Parathyroid adenoma (tissue), 2 donors: ENCODE measurements around the gene TACC3.

Source experiments
- H2AFZ ChIP-seq: fragments of 300-600 bp; sonication (generic); one replicate; pipeline ENCODE4 v1.7.0; 2017; ENCODE audit warnings: antibody characterized with exemption, mild to moderate bottlenecking
- H3K27ac ChIP-seq: fragments of 300-600 bp; sonication (generic); one replicate; pipeline ENCODE4 v1.7.0; 2017
- H3K27me3 ChIP-seq: fragments of 300-600 bp; sonication (generic); one replicate; pipeline ENCODE4 v1.7.0; 2017; ENCODE audit warnings: low read length; ENCODE audit not compliant: control insufficient read depth, insufficient read depth
- H3K36me3 ChIP-seq: fragments of 300-600 bp; sonication (generic); one replicate; pipeline ENCODE4 v1.7.0; 2017; ENCODE audit warnings: low read length; ENCODE audit not compliant: control insufficient read depth, insufficient read depth
- H3K4me1 ChIP-seq: fragments of 300-600 bp; sonication (generic); one replicate; pipeline ENCODE4 v1.7.0; 2017; ENCODE audit warnings: control low read depth
- H3K4me2 ChIP-seq: fragments of 300-600 bp; sonication (generic); one replicate; pipeline ENCODE4 v1.7.0; 2017; ENCODE audit warnings: low read length
- H3K4me3 ChIP-seq: fragments of 300-600 bp; sonication (generic); one replicate; pipeline ENCODE4 v1.7.0; 2017; ENCODE audit warnings: low read depth, low read length
- H3K79me2 ChIP-seq: fragments of 300-600 bp; sonication (generic); one replicate; pipeline ENCODE4 v1.7.0; 2017; ENCODE audit warnings: control low read depth
- H3K9ac ChIP-seq: fragments of 300-600 bp; sonication (generic); one replicate; pipeline ENCODE4 v1.7.0; 2017; ENCODE audit warnings: mild to moderate bottlenecking
- H3K9me3 ChIP-seq: fragments of 300-600 bp; sonication (generic); one replicate; pipeline ENCODE4 v1.7.0; 2017; ENCODE audit warnings: low read length; ENCODE audit not compliant: control insufficient read depth
- TF ChIP-seq, protein P1 (sequence below): fragments of 300-600 bp; sonication (generic); IDR thresholded peaks from one replicate; pipeline ENCODE4 v1.7.0; 2017; ENCODE audit warnings: antibody characterized with exemption, mild to moderate bottlenecking
- donor health status: primary hyperparathyroidism.

The TACC3 gene

GRCh38 chr4:1756893-1757779, 35.8 kb downstream of the TACC3 start:
- H3K4me2 ChIP-seq: no peak overlapping the region
- TF ChIP-seq, protein P1, sequence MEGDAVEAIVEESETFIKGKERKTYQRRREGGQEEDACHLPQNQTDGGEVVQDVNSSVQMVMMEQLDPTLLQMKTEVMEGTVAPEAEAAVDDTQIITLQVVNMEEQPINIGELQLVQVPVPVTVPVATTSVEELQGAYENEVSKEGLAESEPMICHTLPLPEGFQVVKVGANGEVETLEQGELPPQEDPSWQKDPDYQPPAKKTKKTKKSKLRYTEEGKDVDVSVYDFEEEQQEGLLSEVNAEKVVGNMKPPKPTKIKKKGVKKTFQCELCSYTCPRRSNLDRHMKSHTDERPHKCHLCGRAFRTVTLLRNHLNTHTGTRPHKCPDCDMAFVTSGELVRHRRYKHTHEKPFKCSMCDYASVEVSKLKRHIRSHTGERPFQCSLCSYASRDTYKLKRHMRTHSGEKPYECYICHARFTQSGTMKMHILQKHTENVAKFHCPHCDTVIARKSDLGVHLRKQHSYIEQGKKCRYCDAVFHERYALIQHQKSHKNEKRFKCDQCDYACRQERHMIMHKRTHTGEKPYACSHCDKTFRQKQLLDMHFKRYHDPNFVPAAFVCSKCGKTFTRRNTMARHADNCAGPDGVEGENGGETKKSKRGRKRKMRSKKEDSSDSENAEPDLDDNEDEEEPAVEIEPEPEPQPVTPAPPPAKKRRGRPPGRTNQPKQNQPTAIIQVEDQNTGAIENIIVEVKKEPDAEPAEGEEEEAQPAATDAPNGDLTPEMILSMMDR: no peak

DNA sequence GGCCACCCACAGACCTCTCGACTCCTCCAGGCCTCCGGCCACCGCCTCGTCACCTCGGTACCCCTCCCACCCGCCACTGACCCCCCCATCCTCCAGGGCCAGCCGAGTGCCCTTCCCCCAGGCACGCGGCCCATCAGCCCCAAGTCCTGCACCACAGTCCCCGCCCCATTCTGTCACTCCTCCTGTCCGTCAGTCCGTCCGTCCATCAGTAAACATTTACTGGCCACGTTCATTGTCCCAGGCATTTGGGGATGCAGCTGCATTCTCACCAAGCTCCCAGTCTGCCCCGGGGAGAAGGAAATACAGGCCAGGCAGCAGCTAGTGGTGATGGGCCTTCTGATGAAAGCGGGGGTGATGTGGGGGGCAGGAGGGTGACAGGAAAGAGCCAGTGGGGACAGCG, 36.5 kb downstream of the TACC3 start:
- no peak overlapping the region for H3K27ac ChIP-seq

More at GRCh38 chr4:1756893-1757779, 35.8 kb downstream of the TACC3 start:
- Histone ChIP-seq H3K9ac (no peak overlapping the region), H3K4me3 (no peak overlapping the region), H3K27me3 (no peaks in the 10 kb centered on the region), H3K36me3 (no peaks in the 10 kb centered on the region), H3K9me3 (no peaks in the 10 kb centered on the region), H3K27ac (no peak overlapping the region), H3K4me1 (no peaks in the 10 kb centered on the region), H3K79me2 (no peaks in the 10 kb centered on the region), H2AFZ (no peak overlapping the region)

DNA sequence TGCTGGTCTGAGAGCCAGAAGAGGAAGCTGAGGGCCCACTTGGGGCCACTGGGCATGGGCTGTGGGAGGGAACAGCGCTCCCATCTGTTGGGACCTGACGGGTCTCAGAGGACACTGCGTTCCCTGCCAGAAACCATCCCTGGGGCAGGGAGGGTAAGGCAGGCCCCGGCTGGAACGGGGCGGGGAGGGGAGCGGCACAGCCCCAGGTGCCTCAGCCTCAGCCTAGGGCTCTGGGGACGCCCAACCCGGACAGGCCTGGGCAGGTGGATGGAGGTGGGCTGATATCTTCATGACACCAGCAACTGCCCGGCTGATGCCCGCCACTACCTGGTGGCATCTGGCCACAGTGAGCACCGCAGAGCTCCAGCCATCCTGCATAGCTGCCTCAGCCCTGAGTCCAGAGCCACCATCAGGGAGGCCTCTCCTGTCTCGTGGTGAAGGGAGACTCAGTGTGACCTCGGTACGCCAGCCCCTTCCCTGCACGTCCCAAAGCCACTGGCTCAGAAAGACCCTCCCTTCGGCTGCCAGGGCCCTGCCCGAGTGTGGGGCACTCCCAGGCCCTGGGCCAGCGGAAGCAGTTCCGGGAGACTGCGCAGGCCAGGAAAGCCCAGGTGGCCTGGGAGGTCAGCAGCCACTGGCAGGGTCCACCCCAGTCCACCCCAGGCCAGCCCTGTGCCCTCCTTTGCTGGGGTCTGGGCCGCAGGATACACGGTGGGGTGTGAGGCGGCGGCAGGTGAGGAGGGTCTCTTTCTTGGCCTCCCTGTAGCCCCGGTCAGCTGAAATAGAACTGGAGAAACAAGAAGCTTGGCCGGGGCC, 37.2 kb downstream of the TACC3 start:
- no peak overlapping the region for H3K4me3 ChIP-seq
- no peak overlapping the region for H2AFZ ChIP-seq
- H3K9ac ChIP-seq: no peak overlapping the region
- TF ChIP-seq, protein P1: no peak
- no peak overlapping the region for H3K27ac ChIP-seq
- no peaks in the 10 kb centered on the region for H3K4me1 ChIP-seq
- no peaks in the 10 kb centered on the region for H3K36me3 ChIP-seq
- H3K27me3 ChIP-seq: no peaks in the 10 kb centered on the region
- no peaks in the 10 kb centered on the region for H3K9me3 ChIP-seq
- no peaks in the 10 kb centered on the region for H3K79me2 ChIP-seq
- no peak overlapping the region for H3K4me2 ChIP-seq

More for the DNA sequence above, 36.5 kb downstream of the TACC3 start:
- no peak overlapping the region for H3K4me3 ChIP-seq
- H3K79me2 ChIP-seq: no peaks in the 10 kb centered on the region
- no peaks in the 10 kb centered on the region for H3K27me3 ChIP-seq
- H3K4me1 ChIP-seq: no peaks in the 10 kb centered on the region
- TF ChIP-seq, protein P1: no peak
- no peak overlapping the region for H3K9ac ChIP-seq
- H3K4me2 ChIP-seq: no peak overlapping the region
- H2AFZ ChIP-seq: no peak overlapping the region
- H3K36me3 ChIP-seq: no peaks in the 10 kb centered on the region
- no peaks in the 10 kb centered on the region for H3K9me3 ChIP-seq

DNA sequence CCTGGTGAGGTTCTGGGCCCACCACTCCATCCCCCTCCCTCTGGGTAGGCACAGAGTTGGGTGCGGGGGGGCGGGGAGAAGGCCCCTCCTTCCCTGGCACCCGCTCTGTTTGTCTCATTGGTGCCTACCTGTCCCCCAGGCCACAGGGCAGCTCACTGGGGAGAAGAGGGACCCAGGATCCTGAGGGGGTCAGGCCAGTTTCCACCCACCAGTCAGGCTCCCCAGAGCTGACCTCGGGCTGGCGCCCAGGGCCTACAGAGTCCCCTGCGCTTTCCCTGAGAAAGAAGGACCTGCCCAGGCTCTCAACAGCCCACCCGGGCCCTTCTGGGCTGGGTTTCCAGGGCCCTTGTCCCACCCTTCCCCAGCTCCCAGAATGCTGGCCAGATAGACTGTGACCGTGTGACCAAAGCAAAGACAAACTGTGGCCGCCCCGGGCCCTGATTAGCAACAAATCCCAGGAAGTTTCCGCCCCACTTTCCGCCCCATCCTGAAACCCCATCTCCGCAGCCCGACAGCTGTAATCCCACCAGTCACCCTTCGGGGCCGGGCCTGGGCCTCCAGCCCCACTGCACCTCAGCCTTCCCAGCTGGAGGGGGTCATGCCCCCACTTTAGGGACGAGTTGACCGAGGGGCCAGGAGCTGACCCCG, 38.0 kb downstream of the TACC3 start:
- Histone ChIP-seq H3K79me2 (no peaks in the 10 kb centered on the region), H3K4me2 (no peak overlapping the region), H3K4me1 (no peaks in the 10 kb centered on the region), H3K27me3 (no peaks in the 10 kb centered on the region), H3K9ac (no peak overlapping the region), H3K36me3 (no peaks in the 10 kb centered on the region), H2AFZ (no peak overlapping the region), H3K9me3 (no peaks in the 10 kb centered on the region), H3K27ac (no peak overlapping the region), H3K4me3 (no peak overlapping the region)
- TF ChIP-seq, protein P1: no peak
